K562 (cell line): ENCODE results near the gene CLTRN. TPM values are rescaled to one million over a fixed set of nuclear protein-coding genes. Genes with fewer than 3 reads are reported as not detected.

Experiments used
- AFF4 ChIP-seq: sonication (generic); formaldehyde crosslinking; IDR thresholded peaks from 2 replicates; pipeline ENCODE4 v1.8.0; 2023; ENCODE audit warnings: mild to moderate bottlenecking, missing genetic modification reagents
- CAMTA2 ChIP-seq: fragments of 250-450 bp; sonication (Bioruptor Pico); conservative IDR thresholded peaks from 2 replicates; pipeline ENCODE4 v1.5.1; 2022
- COPS2 ChIP-seq: fragments of 450-650 bp; conservative IDR thresholded peaks from 2 replicates; pipeline ENCODE4 v1.6.1; 2016; ENCODE audit warnings: mild to moderate bottlenecking, moderate library complexity
- CTCFL ChIP-seq: IDR thresholded peaks from 2 replicates; pipeline ENCODE4 v1.6.1; 2011; ENCODE audit warnings: borderline replicate concordance, low read depth, mild to moderate bottlenecking, moderate library complexity, low read length; ENCODE audit not compliant: insufficient read depth, poor library complexity, severe bottlenecking
- EHMT2 ChIP-seq: fragments of 450-650 bp; IDR thresholded peaks from 2 replicates; pipeline ENCODE4 v1.6.1; 2018; ENCODE audit warnings: antibody characterized with exemption
- MTA2 ChIP-seq: fragments of 450-650 bp; IDR thresholded peaks from 2 replicates; pipeline ENCODE4 v1.6.1; 2016; ENCODE audit warnings: low read depth
- NFE2 ChIP-seq: IDR thresholded peaks from 2 replicates; pipeline ENCODE4 v1.6.1; 2014; ENCODE audit warnings: antibody characterized with exemption, low read depth
- SMARCB1 ChIP-seq: IDR thresholded peaks from 2 replicates; pipeline ENCODE4 v1.6.1; 2011; ENCODE audit warnings: improper control_type of control experiment, low read depth; ENCODE audit not compliant: insufficient read length
- SMARCC2 ChIP-seq: fragments of 450-650 bp; IDR thresholded peaks from 2 replicates; pipeline ENCODE4 v1.6.1; 2017; ENCODE audit warnings: antibody characterized with exemption, moderate library complexity, mild to moderate bottlenecking, low read depth
- ZNF224 ChIP-seq: sonication (generic); formaldehyde crosslinking; IDR thresholded peaks from 2 replicates; pipeline ENCODE4 v1.8.0; 2022; ENCODE audit warnings: mild to moderate bottlenecking, missing genetic modification reagents
- polyA plus RNA-seq, 8 experiments: library from polyadenylated mRNA; depleted of rRNA in 4 of 8; stranded (reverse) in 5 of 8; unstranded in 3 of 8; fragments of >200 nt; fragmentation: Nextera tagmentation in 2 of 8; fragmentation: Illumina TruSeq in 1 of 8; extraction: Ambion mirVana in 2 of 8; extraction: Trizol in 1 of 8; gene quantifications; 2 replicates each; pipeline versions ENCODE4 v1.2.1 to v1.2.3, GENCODE V29; 2011 to 2014; ENCODE audit warnings: inconsistent platforms in 1 of 8, missing spikeins in 1 of 8
- total RNA-seq, 7 experiments: library from RNA; depleted of rRNA in 6 of 7; stranded (reverse); fragments of >200 nt in 6 of 7; fragmentation: Illumina TruSeq in 2 of 7; extraction: Trizol in 2 of 7; gene quantifications; 2 replicates each; pipeline versions ENCODE4 v1.2.1 to v1.2.3, GENCODE V29; 2011 to 2021; ENCODE audit warnings: low replicate concordance in 1 of 7
- TF ChIP-seq, protein P1 (sequence below): fragments of 250-450 bp; sonication (Bioruptor Pico); IDR thresholded peaks from 2 replicates; pipeline ENCODE4 v1.4.0; 2020

The CLTRN gene
- total and polyA plus RNA-seq, 9 of the 15 experiments (the other 6 are each of a cell fraction or from before 2014, with no cell fraction given): 0.11 to 0.36 (median 0.18) TPM; not detected in 2

DNA sequence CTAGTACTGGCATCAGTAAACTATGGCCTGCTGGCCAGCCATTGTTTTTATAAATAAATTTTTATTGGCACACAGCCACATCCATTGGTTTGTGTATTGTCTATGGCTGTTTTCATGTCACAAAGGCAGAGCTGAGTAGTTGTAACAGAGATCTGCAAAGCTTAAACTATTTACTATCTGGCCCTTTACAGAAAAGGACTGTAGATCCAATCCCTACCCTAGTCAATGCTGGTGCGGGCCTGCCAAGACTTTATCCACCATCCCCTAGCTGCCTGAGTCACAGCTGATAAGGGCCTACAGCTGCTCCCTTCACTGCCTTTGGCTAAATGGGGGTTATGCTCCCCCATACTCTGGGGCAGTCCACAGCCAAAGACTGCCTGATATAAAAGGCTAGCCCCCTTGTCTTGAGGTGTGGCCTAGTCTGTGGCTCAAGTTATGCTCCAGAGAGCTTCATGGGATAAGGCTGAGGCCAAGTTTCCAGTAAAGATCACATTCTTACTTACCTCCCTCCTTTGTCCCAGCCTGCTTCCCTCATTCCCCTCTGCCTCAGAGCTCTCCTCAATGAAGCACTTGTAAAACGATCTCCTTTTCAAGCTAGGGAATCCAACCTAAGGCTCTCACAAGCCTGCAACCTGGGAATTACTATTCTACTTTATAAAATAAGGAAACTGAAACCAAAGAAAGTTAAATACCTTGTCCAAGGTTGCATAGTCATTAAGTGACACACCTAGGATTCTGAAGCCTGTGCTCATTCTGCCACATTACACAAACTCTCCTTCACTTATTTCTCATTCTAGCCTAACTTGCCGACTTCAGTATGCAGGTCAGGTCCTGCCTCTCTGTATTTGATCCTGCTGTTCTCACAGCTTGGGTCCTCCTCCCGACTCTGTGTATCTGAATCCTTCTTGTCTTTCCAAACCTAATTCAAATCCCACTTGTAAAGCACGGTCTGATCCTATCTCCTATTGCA lies 84.5 kb downstream of the CLTRN start (continued):
- TF ChIP-seq, protein P1, sequence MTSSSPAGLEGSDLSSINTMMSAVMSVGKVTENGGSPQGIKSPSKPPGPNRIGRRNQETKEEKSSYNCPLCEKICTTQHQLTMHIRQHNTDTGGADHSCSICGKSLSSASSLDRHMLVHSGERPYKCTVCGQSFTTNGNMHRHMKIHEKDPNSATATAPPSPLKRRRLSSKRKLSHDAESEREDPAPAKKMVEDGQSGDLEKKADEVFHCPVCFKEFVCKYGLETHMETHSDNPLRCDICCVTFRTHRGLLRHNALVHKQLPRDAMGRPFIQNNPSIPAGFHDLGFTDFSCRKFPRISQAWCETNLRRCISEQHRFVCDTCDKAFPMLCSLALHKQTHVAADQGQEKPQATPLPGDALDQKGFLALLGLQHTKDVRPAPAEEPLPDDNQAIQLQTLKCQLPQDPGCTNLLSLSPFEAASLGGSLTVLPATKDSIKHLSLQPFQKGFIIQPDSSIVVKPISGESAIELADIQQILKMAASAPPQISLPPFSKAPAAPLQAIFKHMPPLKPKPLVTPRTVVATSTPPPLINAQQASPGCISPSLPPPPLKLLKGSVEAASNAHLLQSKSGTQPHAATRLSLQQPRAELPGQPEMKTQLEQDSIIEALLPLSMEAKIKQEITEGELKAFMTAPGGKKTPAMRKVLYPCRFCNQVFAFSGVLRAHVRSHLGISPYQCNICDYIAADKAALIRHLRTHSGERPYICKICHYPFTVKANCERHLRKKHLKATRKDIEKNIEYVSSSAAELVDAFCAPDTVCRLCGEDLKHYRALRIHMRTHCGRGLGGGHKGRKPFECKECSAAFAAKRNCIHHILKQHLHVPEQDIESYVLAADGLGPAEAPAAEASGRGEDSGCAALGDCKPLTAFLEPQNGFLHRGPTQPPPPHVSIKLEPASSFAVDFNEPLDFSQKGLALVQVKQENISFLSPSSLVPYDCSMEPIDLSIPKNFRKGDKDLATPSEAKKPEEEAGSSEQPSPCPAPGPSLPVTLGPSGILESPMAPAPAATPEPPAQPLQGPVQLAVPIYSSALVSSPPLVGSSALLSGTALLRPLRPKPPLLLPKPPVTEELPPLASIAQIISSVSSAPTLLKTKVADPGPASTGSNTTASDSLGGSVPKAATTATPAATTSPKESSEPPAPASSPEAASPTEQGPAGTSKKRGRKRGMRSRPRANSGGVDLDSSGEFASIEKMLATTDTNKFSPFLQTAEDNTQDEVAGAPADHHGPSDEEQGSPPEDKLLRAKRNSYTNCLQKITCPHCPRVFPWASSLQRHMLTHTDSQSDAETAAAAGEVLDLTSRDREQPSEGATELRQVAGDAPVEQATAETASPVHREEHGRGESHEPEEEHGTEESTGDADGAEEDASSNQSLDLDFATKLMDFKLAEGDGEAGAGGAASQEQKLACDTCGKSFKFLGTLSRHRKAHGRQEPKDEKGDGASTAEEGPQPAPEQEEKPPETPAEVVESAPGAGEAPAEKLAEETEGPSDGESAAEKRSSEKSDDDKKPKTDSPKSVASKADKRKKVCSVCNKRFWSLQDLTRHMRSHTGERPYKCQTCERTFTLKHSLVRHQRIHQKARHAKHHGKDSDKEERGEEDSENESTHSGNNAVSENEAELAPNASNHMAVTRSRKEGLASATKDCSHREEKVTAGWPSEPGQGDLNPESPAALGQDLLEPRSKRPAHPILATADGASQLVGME (CRISPR knock-in tag): no peak
- TF ChIP-seq EHMT2 (peak; percentile 80), MTA2 (peak; percentile 59), CTCFL (no peak), AFF4 (CRISPR knock-in tag) (no peak), CAMTA2 (CRISPR knock-in tag) (no peak), NFE2 (peak; percentile 48), ZNF224 (CRISPR knock-in tag) (no peak), COPS2 (no peak), SMARCC2 (0 out of 2 replicates have a peak, but pooled peaks have one; percentile 22), SMARCB1 (no peak)
